ENCODE data around the gene CCDC148.

CCDC148 gene

GRCh38 chr2:158411748-158412147, 44.8 kb downstream of the CCDC148 start:
- Histone ChIP-seq H3K36me3 (ENCODE audit: control insufficient read depth in 1 of 2, insufficient read depth in 2 of 2, low read length in 2 of 2) (no peaks in the 10 kb centered on the region), H3K9me3 (ENCODE audit: control insufficient read depth in 1 of 2, low read length in 2 of 2) (peaks cover 0 to 10% of the 10 kb centered on the region in 2 donors), H3K27me3 (ENCODE audit: low read depth, low read length) (no peaks in the 10 kb centered on the region), H3K27ac (ENCODE audit: low read length) (no peak overlapping the region), H3K4me3 (ENCODE audit: low read depth in 1 of 2, low read length in 2 of 2) (no peak overlapping the region), H3K4me1 (ENCODE audit: control insufficient read depth in 1 of 2, insufficient read depth in 2 of 2, low read length in 2 of 2) (peaks cover 0 to 8% of the 10 kb centered on the region in 2 donors)

GRCh38 chr2:158410132-158410531, 46.4 kb downstream of the CCDC148 start:
- Histone ChIP-seq H3K27ac (ENCODE audit: low read length) (no peak overlapping the region), H3K27me3 (ENCODE audit: low read depth, low read length) (no peaks in the 10 kb centered on the region)

GRCh38 chr2:158407031-158407430, 49.5 kb downstream of the CCDC148 start:
- peaks cover 0 to 8% of the 10 kb centered on the region in 2 donors for H3K9me3 ChIP-seq (ENCODE audit: control insufficient read depth in 1 of 2, low read length in 2 of 2)
- H3K4me1 ChIP-seq (ENCODE audit: control insufficient read depth in 1 of 2, insufficient read depth in 2 of 2, low read length in 2 of 2) = no peaks in the 10 kb centered on the region
- no peak overlapping the region for H3K27ac ChIP-seq (ENCODE audit: low read length)
- no peaks in the 10 kb centered on the region for H3K36me3 ChIP-seq (ENCODE audit: control insufficient read depth in 1 of 2, insufficient read depth in 2 of 2, low read length in 2 of 2)
- H3K4me3 ChIP-seq (ENCODE audit: low read depth in 1 of 2, low read length in 2 of 2) = no peak overlapping the region
- H3K27me3 ChIP-seq (ENCODE audit: low read depth, low read length) = no peaks in the 10 kb centered on the region

More at GRCh38 chr2:158410132-158410531, 46.4 kb downstream of the CCDC148 start:
- Histone ChIP-seq H3K4me1 (ENCODE audit: control insufficient read depth in 1 of 2, insufficient read depth in 2 of 2, low read length in 2 of 2) (peaks cover 0 to 8% of the 10 kb centered on the region in 2 donors), H3K4me3 (ENCODE audit: low read depth in 1 of 2, low read length in 2 of 2) (no peak overlapping the region), H3K36me3 (ENCODE audit: control insufficient read depth in 1 of 2, insufficient read depth in 2 of 2, low read length in 2 of 2) (no peaks in the 10 kb centered on the region), H3K9me3 (ENCODE audit: control insufficient read depth in 1 of 2, low read length in 2 of 2) (peaks cover 0 to 10% of the 10 kb centered on the region in 2 donors)

DNA sequence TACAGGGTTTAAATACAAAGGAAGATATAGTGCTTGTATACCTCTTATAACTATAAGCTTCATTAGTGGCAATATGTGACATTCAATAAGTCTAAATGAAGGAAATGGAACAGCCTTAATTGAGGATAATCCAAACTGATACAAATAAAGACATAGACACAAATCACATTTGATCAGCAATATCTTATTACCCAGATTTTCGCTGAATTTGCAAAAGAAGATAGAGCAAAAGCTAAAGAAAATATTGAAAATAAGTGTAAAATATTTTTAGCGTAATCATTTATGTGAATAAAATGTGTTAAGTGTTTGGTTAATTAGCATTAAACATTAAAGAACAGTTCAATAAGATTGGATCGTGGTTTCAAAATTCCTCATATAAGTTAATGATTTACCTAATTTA, 51.2 kb downstream of the CCDC148 start:
- no peaks in the 10 kb centered on the region for H3K27me3 ChIP-seq (ENCODE audit: low read depth, low read length)
- H3K27ac ChIP-seq (ENCODE audit: low read length) = no peak overlapping the region
- H3K36me3 ChIP-seq (ENCODE audit: control insufficient read depth in 1 of 2, insufficient read depth in 2 of 2, low read length in 2 of 2) = no peaks in the 10 kb centered on the region
- H3K4me3 ChIP-seq (ENCODE audit: low read depth in 1 of 2, low read length in 2 of 2) = no peak overlapping the region
- H3K4me1 ChIP-seq (ENCODE audit: control insufficient read depth in 1 of 2, insufficient read depth in 2 of 2, low read length in 2 of 2) = no peaks in the 10 kb centered on the region
- H3K9me3 ChIP-seq (ENCODE audit: control insufficient read depth in 1 of 2, low read length in 2 of 2) = peaks cover 0 to 5% of the 10 kb centered on the region in 2 donors

DNA sequence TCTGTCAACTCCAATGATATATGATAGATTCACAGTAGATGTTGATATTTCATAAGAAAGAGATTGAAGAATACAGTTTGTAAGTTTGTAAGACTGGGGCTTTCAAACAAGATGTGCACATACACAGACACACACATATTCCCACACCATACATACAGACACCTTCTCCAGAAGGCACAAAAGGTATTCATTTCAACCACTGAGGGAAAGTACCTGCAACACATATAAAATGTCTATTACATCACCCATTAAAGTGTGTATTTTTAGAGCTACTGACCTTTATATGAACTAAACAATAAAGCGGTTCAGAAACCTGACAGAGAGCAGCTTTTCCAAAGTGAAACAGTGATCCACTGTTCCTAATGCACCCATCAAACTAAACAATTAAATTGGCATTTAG, 53.3 kb downstream of the CCDC148 start:
- H3K4me3 ChIP-seq (ENCODE audit: low read depth in 1 of 2, low read length in 2 of 2) = no peak overlapping the region
- no peaks in the 10 kb centered on the region for H3K4me1 ChIP-seq (ENCODE audit: control insufficient read depth in 1 of 2, insufficient read depth in 2 of 2, low read length in 2 of 2)
- no peaks in the 10 kb centered on the region for H3K36me3 ChIP-seq (ENCODE audit: control insufficient read depth in 1 of 2, insufficient read depth in 2 of 2, low read length in 2 of 2)
- no peaks in the 10 kb centered on the region for H3K9me3 ChIP-seq (ENCODE audit: control insufficient read depth in 1 of 2, low read length in 2 of 2)
- H3K27ac ChIP-seq (ENCODE audit: low read length) = no peak overlapping the region
- no peaks in the 10 kb centered on the region for H3K27me3 ChIP-seq (ENCODE audit: low read depth, low read length)

DNA sequence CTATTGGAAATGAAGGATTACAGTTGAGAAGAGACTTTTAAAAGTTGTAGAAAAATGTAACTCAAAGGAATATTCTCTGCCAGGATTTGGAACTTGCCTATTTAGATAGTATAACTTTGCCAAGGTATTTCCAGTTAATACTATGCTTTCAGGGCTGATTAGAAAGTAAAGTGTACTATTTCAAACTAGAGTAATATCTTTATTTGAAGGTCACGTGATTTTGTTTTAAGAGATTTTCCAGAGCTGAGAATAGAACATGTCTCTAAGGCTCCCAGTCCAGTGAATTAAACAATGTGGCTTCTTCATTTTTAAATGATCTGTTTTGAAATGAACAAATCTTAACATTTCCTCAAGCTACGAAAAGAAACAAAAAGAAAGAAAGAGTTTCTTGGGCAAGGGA, 53.9 kb downstream of the CCDC148 start:
- Histone ChIP-seq H3K27me3 (ENCODE audit: low read depth, low read length) (no peaks in the 10 kb centered on the region), H3K9me3 (ENCODE audit: control insufficient read depth in 1 of 2, low read length in 2 of 2) (no peaks in the 10 kb centered on the region), H3K27ac (ENCODE audit: low read length) (no peak overlapping the region), H3K36me3 (ENCODE audit: control insufficient read depth in 1 of 2, insufficient read depth in 2 of 2, low read length in 2 of 2) (no peaks in the 10 kb centered on the region), H3K4me3 (ENCODE audit: low read depth in 1 of 2, low read length in 2 of 2) (no peak overlapping the region), H3K4me1 (ENCODE audit: control insufficient read depth in 1 of 2, insufficient read depth in 2 of 2, low read length in 2 of 2) (no peaks in the 10 kb centered on the region)

GRCh38 chr2:158395166-158395565, 61.4 kb downstream of the CCDC148 start:
- H3K9me3 ChIP-seq (ENCODE audit: control insufficient read depth in 1 of 2, low read length in 2 of 2) = no peaks in the 10 kb centered on the region
- no peaks in the 10 kb centered on the region for H3K4me1 ChIP-seq (ENCODE audit: control insufficient read depth in 1 of 2, insufficient read depth in 2 of 2, low read length in 2 of 2)

GRCh38 chr2:158394453-158394852, 62.1 kb downstream of the CCDC148 start:
- Histone ChIP-seq H3K4me3 (ENCODE audit: low read depth in 1 of 2, low read length in 2 of 2) (no peak overlapping the region), H3K9me3 (ENCODE audit: control insufficient read depth in 1 of 2, low read length in 2 of 2) (no peaks in the 10 kb centered on the region), H3K27ac (ENCODE audit: low read length) (no peak overlapping the region), H3K27me3 (ENCODE audit: low read depth, low read length) (no peaks in the 10 kb centered on the region), H3K4me1 (ENCODE audit: control insufficient read depth in 1 of 2, insufficient read depth in 2 of 2, low read length in 2 of 2) (no peaks in the 10 kb centered on the region), H3K36me3 (ENCODE audit: control insufficient read depth in 1 of 2, insufficient read depth in 2 of 2, low read length in 2 of 2) (no peaks in the 10 kb centered on the region)

More at GRCh38 chr2:158395166-158395565, 61.4 kb downstream of the CCDC148 start:
- Histone ChIP-seq H3K27me3 (ENCODE audit: low read depth, low read length) (no peaks in the 10 kb centered on the region), H3K4me3 (ENCODE audit: low read depth in 1 of 2, low read length in 2 of 2) (no peak overlapping the region), H3K36me3 (ENCODE audit: control insufficient read depth in 1 of 2, insufficient read depth in 2 of 2, low read length in 2 of 2) (no peaks in the 10 kb centered on the region), H3K27ac (ENCODE audit: low read length) (no peak overlapping the region)

DNA sequence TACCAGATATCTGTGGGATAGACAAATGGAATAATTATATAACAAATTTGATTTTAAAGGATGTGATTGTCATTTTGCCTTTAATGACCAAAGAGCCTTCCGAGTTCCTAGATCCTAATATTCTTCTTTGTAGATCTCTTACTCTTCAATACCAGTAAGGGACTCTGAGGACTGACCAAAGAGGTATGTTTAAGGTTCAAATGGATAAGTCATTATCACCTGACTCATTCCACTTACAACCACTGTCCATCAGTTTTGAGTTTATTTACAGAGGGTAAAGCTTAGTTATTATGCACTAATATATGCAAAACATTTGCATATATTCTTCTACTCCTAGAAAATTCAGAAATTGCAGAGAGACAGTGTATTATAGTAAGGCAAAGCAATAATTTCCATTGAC, 62.7 kb downstream of the CCDC148 start:
- Histone ChIP-seq H3K9me3 (ENCODE audit: control insufficient read depth in 1 of 2, low read length in 2 of 2) (no peaks in the 10 kb centered on the region), H3K4me3 (ENCODE audit: low read depth in 1 of 2, low read length in 2 of 2) (no peak overlapping the region), H3K36me3 (ENCODE audit: control insufficient read depth in 1 of 2, insufficient read depth in 2 of 2, low read length in 2 of 2) (no peaks in the 10 kb centered on the region), H3K27me3 (ENCODE audit: low read depth, low read length) (no peaks in the 10 kb centered on the region), H3K27ac (ENCODE audit: low read length) (no peak overlapping the region), H3K4me1 (ENCODE audit: control insufficient read depth in 1 of 2, insufficient read depth in 2 of 2, low read length in 2 of 2) (no peaks in the 10 kb centered on the region)

DNA sequence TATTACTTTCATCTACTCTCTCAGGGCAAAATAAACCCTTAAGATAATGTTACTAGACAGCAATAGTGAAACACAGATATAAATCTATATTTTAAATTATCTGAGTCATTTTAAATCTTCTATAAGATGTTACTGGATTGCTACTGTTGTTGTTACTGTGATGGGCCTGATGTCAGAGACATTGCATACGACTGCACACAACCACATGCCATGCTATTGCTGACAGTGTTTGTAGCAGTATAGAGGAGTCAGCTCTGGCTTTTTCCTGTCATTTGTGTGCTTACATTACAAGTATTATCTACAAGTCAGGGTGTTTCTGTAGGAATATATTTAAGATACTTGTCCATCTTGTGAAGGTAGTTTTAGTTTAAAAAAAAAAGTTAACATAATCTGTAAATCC, 63.9 kb downstream of the CCDC148 start:
- Histone ChIP-seq H3K4me1 (ENCODE audit: control insufficient read depth in 1 of 2, insufficient read depth in 2 of 2, low read length in 2 of 2) (no peaks in the 10 kb centered on the region), H3K9me3 (ENCODE audit: control insufficient read depth in 1 of 2, low read length in 2 of 2) (no peaks in the 10 kb centered on the region), H3K27ac (ENCODE audit: low read length) (no peak overlapping the region), H3K4me3 (ENCODE audit: low read depth in 1 of 2, low read length in 2 of 2) (no peak overlapping the region), H3K27me3 (ENCODE audit: low read depth, low read length) (no peaks in the 10 kb centered on the region), H3K36me3 (ENCODE audit: control insufficient read depth in 1 of 2, insufficient read depth in 2 of 2, low read length in 2 of 2) (no peaks in the 10 kb centered on the region)

- no peak overlapping the region for H3K27ac ChIP-seq (ENCODE audit: low read length)
- H3K36me3 ChIP-seq (ENCODE audit: control insufficient read depth in 1 of 2, insufficient read depth in 2 of 2, low read length in 2 of 2) = no peaks in the 10 kb centered on the region
- no peaks in the 10 kb centered on the region for H3K9me3 ChIP-seq (ENCODE audit: control insufficient read depth in 1 of 2, low read length in 2 of 2)
- no peak overlapping the region for H3K4me3 ChIP-seq (ENCODE audit: low read depth in 1 of 2, low read length in 2 of 2)
- H3K4me1 ChIP-seq (ENCODE audit: control insufficient read depth in 1 of 2, insufficient read depth in 2 of 2, low read length in 2 of 2) = no peaks in the 10 kb centered on the region
- no peaks in the 10 kb centered on the region for H3K27me3 ChIP-seq (ENCODE audit: low read depth, low read length)
Measured at GRCh38 chr2:158391876-158392275, 64.7 kb downstream of the CCDC148 start.

GRCh38 chr2:158391361-158391760, 65.2 kb downstream of the CCDC148 start:
- Histone ChIP-seq H3K4me1 (ENCODE audit: control insufficient read depth in 1 of 2, insufficient read depth in 2 of 2, low read length in 2 of 2) (no peaks in the 10 kb centered on the region), H3K36me3 (ENCODE audit: control insufficient read depth in 1 of 2, insufficient read depth in 2 of 2, low read length in 2 of 2) (no peaks in the 10 kb centered on the region), H3K27ac (ENCODE audit: low read length) (no peak overlapping the region), H3K27me3 (ENCODE audit: low read depth, low read length) (no peaks in the 10 kb centered on the region), H3K9me3 (ENCODE audit: control insufficient read depth in 1 of 2, low read length in 2 of 2) (no peaks in the 10 kb centered on the region), H3K4me3 (ENCODE audit: low read depth in 1 of 2, low read length in 2 of 2) (no peak overlapping the region)
